ENCODE data around the gene PPP2R5A. TPM values are rescaled to one million over a fixed set of nuclear protein-coding genes. Genes with fewer than 3 reads are reported as not detected.

PPP2R5A gene
- total RNA-seq, 1 donor from 2014 or later, result 2.2 TPM

DNA sequence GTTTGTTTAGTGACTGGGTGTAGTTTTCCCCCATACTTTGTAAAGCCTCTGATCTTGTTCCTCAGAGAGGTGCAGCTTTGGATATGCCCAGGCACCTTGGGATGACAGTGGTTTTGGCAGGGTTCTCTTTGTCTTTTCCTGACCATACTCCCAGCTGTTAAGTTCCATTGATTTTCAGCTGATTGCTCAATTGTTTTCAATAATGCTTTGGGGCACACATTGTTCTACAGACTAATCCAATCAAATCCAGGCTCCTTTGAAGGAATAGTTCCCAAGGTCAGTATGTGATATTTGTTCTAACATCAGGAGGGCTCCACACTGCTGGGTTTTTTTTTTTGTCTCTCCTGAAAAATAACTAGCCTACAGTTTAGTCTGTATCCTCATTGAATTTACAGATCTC is 24.8 kb downstream of the PPP2R5A start:
- TF ChIP-seq, protein P1, sequence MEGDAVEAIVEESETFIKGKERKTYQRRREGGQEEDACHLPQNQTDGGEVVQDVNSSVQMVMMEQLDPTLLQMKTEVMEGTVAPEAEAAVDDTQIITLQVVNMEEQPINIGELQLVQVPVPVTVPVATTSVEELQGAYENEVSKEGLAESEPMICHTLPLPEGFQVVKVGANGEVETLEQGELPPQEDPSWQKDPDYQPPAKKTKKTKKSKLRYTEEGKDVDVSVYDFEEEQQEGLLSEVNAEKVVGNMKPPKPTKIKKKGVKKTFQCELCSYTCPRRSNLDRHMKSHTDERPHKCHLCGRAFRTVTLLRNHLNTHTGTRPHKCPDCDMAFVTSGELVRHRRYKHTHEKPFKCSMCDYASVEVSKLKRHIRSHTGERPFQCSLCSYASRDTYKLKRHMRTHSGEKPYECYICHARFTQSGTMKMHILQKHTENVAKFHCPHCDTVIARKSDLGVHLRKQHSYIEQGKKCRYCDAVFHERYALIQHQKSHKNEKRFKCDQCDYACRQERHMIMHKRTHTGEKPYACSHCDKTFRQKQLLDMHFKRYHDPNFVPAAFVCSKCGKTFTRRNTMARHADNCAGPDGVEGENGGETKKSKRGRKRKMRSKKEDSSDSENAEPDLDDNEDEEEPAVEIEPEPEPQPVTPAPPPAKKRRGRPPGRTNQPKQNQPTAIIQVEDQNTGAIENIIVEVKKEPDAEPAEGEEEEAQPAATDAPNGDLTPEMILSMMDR (IDR thresholded peaks at IDR 0.05; ENCODE audit: partially characterized antibody, unreplicated experiment), result no peak
- no peaks in the 10 kb centered on the region for H3K4me1 Mint-ChIP-seq (ENCODE audit: low read depth, unreplicated experiment)
- H3K9me3 Mint-ChIP-seq (ENCODE audit: unreplicated experiment), result no peaks in the 10 kb centered on the region
- H3K36me3 Mint-ChIP-seq (ENCODE audit: unreplicated experiment), result no peaks in the 10 kb centered on the region
- H3K4me3 Mint-ChIP-seq (ENCODE audit: unreplicated experiment), result no peak overlapping the region
- H3K27ac Mint-ChIP-seq (ENCODE audit: unreplicated experiment), result no peak overlapping the region
- DNase-seq, result no peak
- no peaks in the 10 kb centered on the region for H3K27me3 Mint-ChIP-seq (ENCODE audit: unreplicated experiment)

DNA sequence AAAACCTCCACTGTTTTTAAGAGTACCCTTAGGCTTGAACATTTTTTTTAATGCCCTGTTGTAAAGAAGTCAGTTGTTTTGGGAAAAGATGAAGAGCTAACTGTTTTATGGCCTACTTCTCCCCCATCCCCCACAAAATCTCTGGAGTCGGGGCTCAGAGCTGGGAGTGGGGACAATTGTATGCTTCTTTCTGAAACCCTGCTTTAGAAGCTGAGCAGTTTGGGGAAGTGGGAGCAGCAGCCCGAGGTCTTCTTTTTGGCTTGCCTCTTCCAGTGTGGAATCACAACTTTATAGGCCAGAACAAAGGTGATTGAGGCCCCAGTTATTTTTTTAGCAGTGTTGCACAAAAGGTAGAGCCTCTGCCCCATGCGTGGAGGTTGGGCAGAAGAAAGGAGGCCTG is 25.2 kb downstream of the PPP2R5A start:
- no peak for DNase-seq
- Mint-ChIP-seq H3K4me3 (ENCODE audit: unreplicated experiment) (no peak overlapping the region), H3K27me3 (ENCODE audit: unreplicated experiment) (no peaks in the 10 kb centered on the region), H3K27ac (ENCODE audit: unreplicated experiment) (no peak overlapping the region), H3K4me1 (ENCODE audit: low read depth, unreplicated experiment) (no peaks in the 10 kb centered on the region), H3K9me3 (ENCODE audit: unreplicated experiment) (no peaks in the 10 kb centered on the region), H3K36me3 (ENCODE audit: unreplicated experiment) (no peaks in the 10 kb centered on the region)
- TF ChIP-seq, protein P1 (IDR thresholded peaks at IDR 0.05; ENCODE audit: partially characterized antibody, unreplicated experiment), result no peak

DNA sequence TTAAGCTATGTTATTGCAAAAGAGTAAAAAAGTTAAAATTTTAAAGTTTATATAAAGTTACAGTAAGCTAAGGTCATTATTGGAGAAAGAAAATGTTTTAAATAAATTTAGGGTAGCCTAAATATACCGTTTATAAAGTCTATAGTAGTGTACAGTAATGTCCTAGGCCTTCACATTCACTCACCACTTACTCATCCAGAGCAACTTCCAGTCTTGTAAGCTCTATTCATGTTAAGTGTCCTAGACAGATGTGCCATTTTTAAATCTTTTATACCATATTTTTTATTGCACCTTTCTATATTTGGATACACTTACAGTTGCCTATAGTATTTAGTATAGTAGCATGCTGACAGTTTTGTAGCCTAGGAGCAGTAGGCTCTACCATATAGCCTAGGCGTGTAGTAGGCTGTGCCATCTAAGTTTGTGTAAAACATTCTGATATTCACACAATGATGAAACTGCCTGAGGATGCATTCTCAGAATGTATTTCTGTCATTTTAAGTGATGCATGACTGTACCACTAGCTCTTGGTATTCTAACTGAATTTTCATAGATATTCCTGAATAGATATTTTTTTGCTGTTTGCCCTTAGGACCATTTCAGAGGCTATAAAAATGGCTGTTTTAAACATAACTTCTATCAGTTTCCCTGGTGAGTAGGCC is 26.8 kb downstream of the PPP2R5A start:
- H3K4me3 Mint-ChIP-seq (ENCODE audit: unreplicated experiment), result no peak overlapping the region
- TF ChIP-seq, protein P1 (IDR thresholded peaks at IDR 0.05; ENCODE audit: partially characterized antibody, unreplicated experiment), result no peak
- H3K27ac Mint-ChIP-seq (ENCODE audit: unreplicated experiment), result no peak overlapping the region
- no peaks in the 10 kb centered on the region for H3K27me3 Mint-ChIP-seq (ENCODE audit: unreplicated experiment)
- H3K4me1 Mint-ChIP-seq (ENCODE audit: low read depth, unreplicated experiment), result no peaks in the 10 kb centered on the region
- no peaks in the 10 kb centered on the region for H3K9me3 Mint-ChIP-seq (ENCODE audit: unreplicated experiment)
- no peaks in the 10 kb centered on the region for H3K36me3 Mint-ChIP-seq (ENCODE audit: unreplicated experiment)
- DNase-seq, result no peak

DNA sequence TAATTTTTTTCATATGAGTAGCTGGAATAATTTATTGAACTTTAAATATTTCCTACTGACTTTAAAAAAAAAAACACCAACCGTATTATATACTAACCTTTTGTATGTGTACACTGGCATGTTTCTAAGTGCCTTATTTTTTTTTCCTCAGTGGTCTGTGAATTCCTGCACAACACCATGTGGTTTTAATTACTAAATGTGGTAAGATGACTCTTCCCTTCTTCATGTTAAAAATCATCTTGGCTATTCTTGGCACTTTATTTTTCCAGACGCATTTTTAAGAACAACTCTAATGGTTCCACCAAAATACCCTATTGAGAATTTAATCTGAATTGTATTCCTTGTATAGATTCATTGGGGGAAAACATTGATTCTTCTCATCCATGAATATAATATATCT is 28.4 kb downstream of the PPP2R5A start:
- Mint-ChIP-seq H3K4me3 (ENCODE audit: unreplicated experiment) (no peak overlapping the region), H3K36me3 (ENCODE audit: unreplicated experiment) (no peaks in the 10 kb centered on the region)

DNA sequence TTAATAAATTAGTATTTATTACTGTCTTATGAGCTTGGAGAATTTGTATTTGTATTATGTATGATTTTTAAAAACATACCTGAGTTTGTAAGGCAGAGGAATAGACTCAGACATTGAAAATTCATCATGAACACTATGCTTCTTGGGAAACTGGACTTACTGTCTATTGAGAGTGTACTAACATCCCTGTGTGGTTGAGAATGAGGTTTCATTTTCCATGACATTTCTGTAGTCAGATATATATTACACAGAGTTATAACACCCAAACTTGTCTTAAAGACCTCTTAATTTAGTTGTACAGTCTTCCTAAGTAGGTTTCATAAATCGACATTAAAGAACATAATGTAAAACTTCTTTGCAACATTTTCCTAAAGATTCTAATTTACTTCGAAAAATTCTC is 30.0 kb downstream of the PPP2R5A start:
- Mint-ChIP-seq H3K27me3 (ENCODE audit: unreplicated experiment) (no peaks in the 10 kb centered on the region), H3K27ac (ENCODE audit: unreplicated experiment) (no peak overlapping the region), H3K4me1 (ENCODE audit: low read depth, unreplicated experiment) (no peaks in the 10 kb centered on the region), H3K9me3 (ENCODE audit: unreplicated experiment) (peaks cover 2% of the 10 kb centered on the region), H3K4me3 (ENCODE audit: unreplicated experiment) (no peak overlapping the region), H3K36me3 (ENCODE audit: unreplicated experiment) (no peaks in the 10 kb centered on the region)
- TF ChIP-seq, protein P1 (IDR thresholded peaks at IDR 0.05; ENCODE audit: partially characterized antibody, unreplicated experiment), result no peak
- no peak for DNase-seq

More for the DNA sequence above, 28.4 kb downstream of the PPP2R5A start:
- Mint-ChIP-seq H3K4me1 (ENCODE audit: low read depth, unreplicated experiment) (no peaks in the 10 kb centered on the region), H3K27me3 (ENCODE audit: unreplicated experiment) (no peaks in the 10 kb centered on the region), H3K9me3 (ENCODE audit: unreplicated experiment) (no peaks in the 10 kb centered on the region), H3K27ac (ENCODE audit: unreplicated experiment) (no peak overlapping the region)
- no peak for DNase-seq
- TF ChIP-seq, protein P1 (IDR thresholded peaks at IDR 0.05; ENCODE audit: partially characterized antibody, unreplicated experiment), result no peak

Measured in glutamatergic neuron (in vitro differentiated cells).